HEK293T (cell line): ENCODE measurements around the gene TTC28.

Experiments used
- ARNT ChIP-seq: fragments of 450-650 bp; IDR thresholded peaks from 2 replicates; pipeline ENCODE4 v1.6.1; 2017; ENCODE audit warnings: mild to moderate bottlenecking
- BHLHE40 ChIP-seq: fragments of 450-650 bp; IDR thresholded peaks from 2 replicates; pipeline ENCODE4 v1.6.1; 2016; ENCODE audit warnings: mild to moderate bottlenecking, moderate library complexity, borderline replicate concordance
- CTBP1 ChIP-seq: fragments of 450-650 bp; IDR thresholded peaks from 2 replicates; pipeline ENCODE4 v1.6.1; 2016; ENCODE audit warnings: borderline replicate concordance
- ELF4 ChIP-seq: fragments of 450-650 bp; IDR thresholded peaks from 2 replicates; pipeline ENCODE4 v1.6.1; 2017; ENCODE audit warnings: antibody characterized with exemption
- FOXA1 ChIP-seq: fragments of 450-650 bp; IDR thresholded peaks from 2 replicates; pipeline ENCODE4 v1.6.1; 2016; ENCODE audit warnings: mild to moderate bottlenecking
- FOXK2 ChIP-seq: fragments of 450-650 bp; IDR thresholded peaks from 2 replicates; pipeline ENCODE4 v1.6.1; 2016; ENCODE audit warnings: mild to moderate bottlenecking
- FOXM1 ChIP-seq: fragments of 450-650 bp; IDR thresholded peaks from 2 replicates; pipeline ENCODE4 v1.6.1; 2017; ENCODE audit warnings: mild to moderate bottlenecking, borderline replicate concordance
- HDGF ChIP-seq: fragments of 450-650 bp; IDR thresholded peaks from 2 replicates; pipeline ENCODE4 v1.6.1; 2017; ENCODE audit warnings: antibody characterized with exemption, borderline replicate concordance
- L3MBTL2 ChIP-seq: fragments of 450-650 bp; conservative IDR thresholded peaks from 2 replicates; pipeline ENCODE4 v1.6.1; 2016; ENCODE audit warnings: mild to moderate bottlenecking
- NFRKB ChIP-seq: fragments of 450-650 bp; IDR thresholded peaks from 2 replicates; pipeline ENCODE4 v1.6.1; 2016; ENCODE audit warnings: mild to moderate bottlenecking, moderate library complexity
- SP1 ChIP-seq: fragments of 450-650 bp; IDR thresholded peaks from 2 replicates; pipeline ENCODE4 v1.6.1; 2017
- TARDBP ChIP-seq: fragments of 450-650 bp; IDR thresholded peaks from 2 replicates; pipeline ENCODE4 v1.6.1; 2016
- ZNF384 ChIP-seq: fragments of 450-650 bp; IDR thresholded peaks from 2 replicates; pipeline ENCODE4 v1.6.1; 2016
- TF ChIP-seq, protein P1 (sequence below): fragments of 450-650 bp; IDR thresholded peaks from 2 replicates; pipeline ENCODE4 v1.6.1; 2016

DNA sequence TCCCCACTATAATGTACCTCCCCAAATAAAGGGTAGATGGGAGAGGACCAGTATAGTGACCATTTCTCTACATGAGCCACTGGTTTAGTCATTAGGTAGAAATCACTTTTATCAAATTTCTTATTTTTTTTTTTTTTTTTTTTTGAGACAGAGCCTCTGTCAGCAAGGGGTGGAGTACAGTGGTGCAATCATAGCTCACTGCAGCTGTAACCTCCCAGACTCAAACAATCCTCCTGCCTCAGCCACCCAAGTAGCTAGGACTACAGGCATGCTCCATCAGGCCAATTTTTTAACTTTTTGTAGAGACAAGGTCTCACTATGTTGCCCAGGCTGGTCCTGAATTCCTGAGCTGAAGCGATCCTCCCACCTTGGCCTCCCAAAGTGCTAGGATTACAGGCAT, 322.4 kb downstream of the TTC28 start:
- no peak for TF ChIP-seq BHLHE40
- TF ChIP-seq TARDBP: no peak
- TF ChIP-seq FOXK2: no peak
- TF ChIP-seq ARNT: no peak
- TF ChIP-seq FOXM1: no peak
- TF ChIP-seq SP1: no peak
- no peak for TF ChIP-seq FOXA1
- TF ChIP-seq ZNF384: no peak
- TF ChIP-seq, protein P1, sequence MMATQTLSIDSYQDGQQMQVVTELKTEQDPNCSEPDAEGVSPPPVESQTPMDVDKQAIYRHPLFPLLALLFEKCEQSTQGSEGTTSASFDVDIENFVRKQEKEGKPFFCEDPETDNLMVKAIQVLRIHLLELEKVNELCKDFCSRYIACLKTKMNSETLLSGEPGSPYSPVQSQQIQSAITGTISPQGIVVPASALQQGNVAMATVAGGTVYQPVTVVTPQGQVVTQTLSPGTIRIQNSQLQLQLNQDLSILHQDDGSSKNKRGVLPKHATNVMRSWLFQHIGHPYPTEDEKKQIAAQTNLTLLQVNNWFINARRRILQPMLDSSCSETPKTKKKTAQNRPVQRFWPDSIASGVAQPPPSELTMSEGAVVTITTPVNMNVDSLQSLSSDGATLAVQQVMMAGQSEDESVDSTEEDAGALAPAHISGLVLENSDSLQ: no peak
- no peak for TF ChIP-seq HDGF
- TF ChIP-seq ELF4: no peak
- no peak for TF ChIP-seq L3MBTL2
- TF ChIP-seq NFRKB: no peak
- TF ChIP-seq CTBP1: no peak
